Head of caudate nucleus (tissue), 42 donors: ENCODE data around the gene MARCHF4.
A peak's percentile ranks its signal among the peaks of the same experiment; 100 is the strongest.

ENCODE experiments used
- DNase-seq, 42 donors: peaks; one replicate each; pipeline versions ENCODE4 v3.0.0 to v3.0.0-alpha.2; 2020 to 2021; ENCODE audit warnings: mixed read lengths in 7 of 42
- intact Hi-C: fragments of 100-400 bp; cut with DNase I; formaldehyde crosslinking; loops from one replicate; pipeline ENCODE4 v1.15.0; 2022

The MARCHF4 gene

DNA sequence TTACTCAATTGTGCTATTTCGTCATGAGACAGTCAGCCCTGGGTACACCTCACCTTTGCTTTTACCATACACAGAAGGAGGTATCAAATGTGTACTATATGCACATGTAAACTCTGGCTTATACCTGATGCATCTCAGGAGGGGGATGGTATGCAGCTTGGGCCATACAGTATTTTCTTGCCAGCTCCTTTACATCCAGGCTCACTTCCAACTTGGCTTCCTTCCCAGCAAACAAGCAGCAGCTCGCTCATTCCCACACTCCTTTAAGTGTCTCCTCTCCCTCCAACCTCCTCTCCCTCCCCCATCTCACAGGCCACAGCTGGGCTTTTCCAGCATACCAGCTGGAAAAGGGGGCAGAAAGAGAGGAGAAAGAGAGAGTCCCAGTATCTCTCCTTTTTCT is 9.6 kb downstream of the MARCHF4 start:
- intact Hi-C loops: no loop called here
- no peak for DNase-seq

DNA sequence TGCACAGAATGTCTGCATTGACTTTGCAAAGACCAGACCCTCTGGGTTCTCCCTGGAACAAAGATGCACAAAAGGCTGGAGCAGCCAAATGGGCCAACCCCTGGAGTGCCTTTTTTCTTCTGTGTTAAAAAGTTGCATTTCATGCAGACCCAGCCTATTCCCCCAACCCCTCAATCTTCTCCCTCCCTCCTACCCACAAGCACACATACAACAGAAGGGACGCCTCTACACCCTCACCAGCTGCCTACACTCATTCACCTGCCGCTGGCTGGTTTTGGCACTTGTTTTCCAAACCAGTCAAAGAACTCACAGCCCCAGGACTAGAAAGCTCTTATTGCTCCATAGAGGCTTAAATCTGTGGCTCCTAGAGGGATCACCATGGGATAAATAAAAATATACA is 16.6 kb downstream of the MARCHF4 start:
- peak in 1 of 42 donors; percentile 51 for DNase-seq
- intact Hi-C loops: no loop called here

DNA sequence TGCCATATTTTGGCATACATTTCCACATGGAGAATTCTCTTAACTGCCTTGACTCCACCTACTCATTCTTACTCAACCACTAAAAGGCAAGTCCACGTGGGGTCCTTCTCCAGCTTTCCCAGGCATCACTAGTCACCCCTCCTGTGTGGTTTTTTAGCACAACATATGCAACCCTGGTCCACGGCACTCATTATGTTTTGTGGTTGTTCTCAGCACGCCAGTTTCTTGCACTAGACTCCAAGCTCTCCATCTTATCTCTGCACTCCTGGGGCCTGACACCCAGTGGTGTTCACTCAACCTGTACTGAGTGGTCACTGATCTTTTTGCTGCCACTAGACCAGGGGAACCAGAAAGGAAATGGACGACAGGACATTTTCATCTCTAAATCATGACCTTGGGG is 18.0 kb downstream of the MARCHF4 start:
- intact Hi-C loops: no loop called here
- no peak for DNase-seq

DNA sequence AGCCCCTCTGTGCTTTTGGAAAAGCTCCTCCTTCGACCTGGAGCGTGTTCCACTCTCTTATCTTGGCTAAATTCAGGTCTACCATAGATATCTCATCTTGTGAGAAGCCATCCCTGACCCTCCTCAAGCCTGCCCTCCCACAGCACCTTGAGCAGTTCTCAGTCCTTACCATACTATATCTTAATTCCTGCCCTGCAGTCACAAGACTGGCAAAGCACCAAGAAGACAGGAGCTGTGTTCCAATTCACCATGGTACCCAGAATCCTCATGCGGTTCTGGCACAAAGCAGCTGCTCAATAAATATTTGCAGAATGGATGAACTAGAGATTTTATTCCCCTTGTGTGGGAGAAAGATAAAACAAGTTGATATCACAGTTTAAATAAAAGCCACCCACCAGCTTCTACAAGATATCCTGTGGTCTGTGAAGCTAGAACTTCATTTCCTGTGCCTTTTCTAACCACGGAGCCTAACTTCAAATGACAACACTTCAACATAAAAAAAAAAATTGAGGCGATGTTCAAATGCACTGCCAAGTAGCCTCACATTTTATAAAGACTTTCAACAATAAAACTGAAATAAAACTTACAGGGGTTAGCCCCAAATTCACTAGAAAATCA is 19.5 kb downstream of the MARCHF4 start:
- no peak for DNase-seq
- intact Hi-C loops: no loop called here

DNA sequence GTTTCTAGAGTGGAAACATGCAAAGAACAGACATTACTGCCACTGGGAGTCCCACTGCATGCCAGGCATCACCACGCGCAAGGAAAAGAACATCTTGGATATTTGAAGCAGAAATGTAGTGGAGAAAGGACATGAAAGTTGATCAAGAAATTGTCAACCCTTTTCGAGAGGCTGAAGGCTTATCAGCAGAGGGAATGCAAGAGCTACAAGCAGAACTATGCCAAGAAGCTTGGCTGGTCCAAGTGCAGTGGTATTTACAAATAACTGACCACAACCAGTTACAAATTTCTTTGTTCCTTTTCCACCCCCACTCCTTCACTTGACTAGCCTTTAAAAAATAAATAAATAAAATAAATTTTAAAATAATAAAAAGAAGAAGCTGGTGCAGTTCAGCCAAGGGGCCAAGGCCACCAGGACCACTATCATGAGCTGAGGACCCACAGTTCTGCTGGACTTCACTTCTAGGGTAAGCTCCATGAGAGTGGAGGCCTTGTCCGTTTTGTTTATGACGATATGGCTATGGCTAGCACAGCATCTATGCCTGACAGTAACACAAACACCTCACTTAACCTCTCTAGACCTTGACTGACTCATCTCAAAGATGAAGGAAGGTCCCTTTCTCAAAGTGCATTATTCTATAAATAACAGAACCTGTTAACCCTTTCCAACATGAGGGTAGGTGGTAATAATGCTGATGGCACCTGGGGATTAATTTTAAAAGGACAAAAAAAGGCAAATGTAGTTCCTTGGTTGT is 20.9 kb downstream of the MARCHF4 start:
- intact Hi-C loops: no loop called here

DNA sequence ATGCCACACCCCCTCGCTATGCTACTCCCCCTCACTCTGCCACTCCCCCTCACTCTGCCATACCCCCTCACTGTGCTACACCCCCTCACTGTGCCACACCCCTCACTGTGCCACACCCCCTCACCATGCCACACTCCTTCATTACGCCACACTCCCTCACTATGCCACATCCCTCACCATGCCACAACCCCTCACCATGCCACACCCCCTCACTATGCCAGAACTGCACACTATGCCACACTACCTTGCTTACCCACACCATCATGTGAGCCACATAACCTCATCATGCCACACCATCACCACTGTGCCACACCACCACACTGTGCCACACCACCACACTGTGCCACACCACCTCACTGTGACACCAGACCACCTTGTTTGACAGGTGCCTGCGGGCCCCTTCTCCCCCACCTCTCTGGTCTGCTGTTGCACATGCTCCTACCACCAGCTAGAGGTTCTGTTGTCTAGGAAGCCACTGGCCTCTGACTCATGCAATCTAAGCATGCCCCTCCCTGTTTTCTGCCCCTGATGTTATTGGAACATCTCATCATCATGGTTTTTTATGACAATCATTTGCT is 22.0 kb downstream of the MARCHF4 start:
- no peak for DNase-seq
- intact Hi-C loops: no loop called here

More for the DNA sequence above, 20.9 kb downstream of the MARCHF4 start:
- DNase-seq: no peak

DNA sequence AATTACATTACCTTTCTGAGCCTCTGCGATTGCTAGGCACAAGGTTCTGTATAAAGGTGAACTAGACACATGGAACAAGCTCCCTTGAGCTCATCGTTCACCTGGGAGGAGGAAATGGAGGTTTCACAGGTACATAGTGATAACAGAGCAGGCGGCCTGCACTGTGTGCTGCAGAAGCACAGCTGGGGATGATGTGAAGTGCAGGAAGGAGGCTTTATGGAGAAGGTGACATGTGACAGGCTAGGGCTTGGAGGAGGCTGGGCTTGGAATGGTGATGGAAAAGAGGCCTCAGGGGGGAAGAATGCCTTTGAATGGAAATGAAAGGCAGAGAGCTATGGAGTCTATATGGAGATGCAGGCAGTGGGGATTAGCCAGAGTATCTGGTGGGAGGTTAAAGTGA is 22.9 kb downstream of the MARCHF4 start:
- DNase-seq: no peak

DNA sequence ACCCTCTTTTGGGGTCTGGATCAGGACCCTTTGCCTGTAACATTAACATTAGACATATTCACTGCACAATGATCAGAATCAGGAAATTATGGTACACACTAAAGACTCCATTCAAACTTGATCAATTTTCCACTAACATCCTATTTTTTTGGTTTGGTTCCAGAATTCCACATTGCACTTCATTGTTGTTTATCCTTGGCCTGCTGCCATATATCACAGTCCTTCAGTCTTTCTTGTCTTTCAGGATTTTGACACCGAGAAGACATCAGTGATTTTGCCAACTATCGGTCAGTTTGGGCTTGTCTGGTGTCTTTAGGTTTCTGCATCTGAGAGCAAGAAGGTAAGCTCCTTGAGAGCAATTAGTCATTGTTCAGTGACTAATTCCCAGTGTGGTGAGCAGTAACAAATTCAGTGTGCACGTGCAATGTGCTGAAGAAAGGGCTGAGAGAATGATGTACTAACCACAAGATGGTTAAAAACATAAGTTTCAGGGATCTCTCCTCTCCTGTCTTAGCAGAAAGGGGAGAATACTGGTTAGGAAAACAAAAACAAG is 23.5 kb downstream of the MARCHF4 start:
- no peak for DNase-seq

More for the DNA sequence above, 22.9 kb downstream of the MARCHF4 start:
- intact Hi-C loops: no loop called here

DNA sequence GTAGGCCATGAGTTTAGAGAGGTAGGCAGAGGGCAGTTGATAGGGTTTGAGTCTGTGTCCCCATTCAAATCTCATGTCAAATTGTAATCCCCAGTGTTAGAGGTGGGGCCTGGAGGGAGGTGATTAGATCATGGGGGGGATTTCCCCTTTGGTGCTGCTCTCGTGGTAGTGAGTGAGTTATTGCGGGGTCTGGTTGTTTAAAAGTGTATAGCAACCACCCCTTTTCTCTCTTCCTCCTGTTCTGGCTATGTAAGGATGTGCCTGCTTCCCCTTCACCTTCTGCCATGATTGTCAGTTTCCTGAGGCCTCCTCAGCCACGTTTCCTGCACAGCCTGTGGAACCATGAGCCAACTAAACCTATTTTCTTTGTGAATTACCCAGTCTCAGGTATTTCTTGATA is 25.5 kb downstream of the MARCHF4 start:
- no peak for DNase-seq
- intact Hi-C loops: no loop called here

More for the DNA sequence above, 23.5 kb downstream of the MARCHF4 start:
- intact Hi-C loops: no loop called here

DNA sequence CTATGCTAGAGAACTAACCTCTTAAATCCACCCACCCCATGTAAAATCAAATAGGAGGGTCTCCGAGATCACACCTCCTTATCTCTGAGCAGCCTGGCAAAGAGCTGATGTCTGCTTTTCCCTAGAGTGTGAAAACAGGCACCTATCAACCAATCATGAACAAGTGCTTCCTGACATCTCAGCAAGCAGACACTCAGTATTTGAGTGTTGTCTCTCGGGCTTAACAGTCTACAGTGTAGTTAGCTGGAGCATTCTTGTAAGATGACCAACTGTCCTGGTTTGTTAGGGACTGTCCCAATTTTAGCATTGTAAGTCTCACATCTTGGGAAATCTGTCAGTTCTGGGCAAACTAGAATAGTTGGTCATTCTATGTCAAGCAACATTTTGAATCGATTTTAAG is 26.4 kb downstream of the MARCHF4 start:
- intact Hi-C loops: no loop called here

DNA sequence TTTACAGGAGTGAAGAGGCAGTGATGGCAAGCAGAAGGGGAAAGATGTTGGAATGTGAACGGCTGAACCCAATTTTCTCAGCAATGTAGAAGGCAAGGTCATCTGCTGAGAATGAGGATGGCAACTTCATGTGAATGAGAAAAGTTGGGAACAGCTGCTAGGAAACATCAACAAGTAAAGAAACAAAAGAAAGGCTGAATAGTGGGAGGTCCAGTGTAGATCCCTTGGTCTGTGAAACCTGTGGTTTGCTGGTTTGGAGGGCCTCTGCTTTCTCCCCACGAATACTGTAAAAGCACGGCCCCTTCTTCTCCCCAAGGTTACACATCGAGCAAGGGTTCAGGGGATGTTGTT is 27.4 kb downstream of the MARCHF4 start:
- intact Hi-C loops: no loop called here
- DNase-seq: no peak

More for the DNA sequence above, 26.4 kb downstream of the MARCHF4 start:
- DNase-seq: no peak

DNA sequence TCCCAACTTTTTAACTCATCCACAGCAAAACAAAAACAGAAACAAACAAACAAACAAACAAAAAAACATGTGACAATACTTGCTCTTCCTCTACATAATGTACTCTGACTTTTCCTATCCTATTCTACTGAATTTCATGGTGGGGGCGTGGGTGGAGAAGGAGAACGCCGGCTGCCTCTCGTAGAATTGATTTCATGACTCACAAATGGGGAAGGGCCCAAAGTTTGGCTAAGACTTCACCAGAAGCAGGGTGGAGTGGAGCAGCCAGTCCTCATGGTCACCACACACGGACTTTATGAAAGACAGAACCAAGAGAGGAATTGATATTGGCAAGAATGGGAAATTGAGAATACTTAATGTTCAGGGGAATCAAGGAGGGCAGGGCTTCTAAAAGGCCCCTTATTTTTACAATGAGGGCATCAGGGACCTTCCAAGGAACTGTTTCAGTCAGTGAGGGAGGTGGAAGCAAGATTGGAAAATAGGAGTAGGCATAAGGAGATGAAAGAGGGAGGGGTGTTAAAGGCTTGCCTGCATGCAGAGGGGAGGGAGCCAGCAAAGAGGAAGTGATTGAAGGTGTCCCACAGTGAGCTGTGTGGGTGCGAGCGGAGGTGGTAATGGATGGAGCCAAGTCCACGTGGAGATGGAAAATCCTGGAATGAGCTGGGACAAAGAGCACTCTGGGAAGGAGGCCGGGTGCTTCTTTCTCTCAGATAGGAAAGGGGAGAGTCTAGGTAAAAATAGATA is 27.9 kb downstream of the MARCHF4 start:
- intact Hi-C loops: no loop called here
- peak in 22 of 42 donors; percentile 12 to 62 (median 38) for DNase-seq

DNA sequence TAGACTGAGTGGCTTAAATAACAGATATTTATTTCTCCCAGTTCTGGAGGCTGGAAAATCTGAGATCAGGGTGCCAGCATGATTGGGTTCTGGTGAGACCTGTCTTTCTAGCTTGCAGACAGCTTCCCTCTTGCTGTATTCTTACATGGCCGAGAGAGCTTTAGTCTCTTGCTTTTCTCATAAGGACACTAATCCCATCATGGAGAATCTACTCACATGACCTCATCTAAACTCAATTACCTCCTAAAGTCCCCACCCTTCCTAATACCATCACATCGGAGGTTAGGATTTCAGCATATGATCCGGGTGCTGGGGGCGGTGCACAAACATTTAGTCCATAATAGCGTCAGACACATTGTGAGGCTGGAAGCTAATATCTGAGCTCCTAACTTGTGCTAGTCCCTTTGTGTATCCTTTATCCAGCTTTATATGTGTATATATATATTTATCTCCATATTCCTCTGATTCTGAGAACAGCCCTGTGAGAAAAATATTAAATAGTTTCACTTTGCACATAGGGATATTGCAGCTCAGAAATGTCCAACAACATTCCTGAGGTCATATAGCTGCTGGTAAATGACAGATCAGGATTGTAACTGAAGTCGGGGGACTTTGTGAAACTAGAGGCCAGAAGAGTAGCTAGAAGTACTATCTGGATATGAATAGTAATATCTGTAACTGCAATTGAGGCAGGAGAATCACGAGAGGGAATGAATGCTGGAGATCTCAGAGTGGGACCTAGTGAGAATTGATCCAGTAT is 28.9 kb downstream of the MARCHF4 start:
- DNase-seq: no peak
- intact Hi-C loops: no loop called here

DNA sequence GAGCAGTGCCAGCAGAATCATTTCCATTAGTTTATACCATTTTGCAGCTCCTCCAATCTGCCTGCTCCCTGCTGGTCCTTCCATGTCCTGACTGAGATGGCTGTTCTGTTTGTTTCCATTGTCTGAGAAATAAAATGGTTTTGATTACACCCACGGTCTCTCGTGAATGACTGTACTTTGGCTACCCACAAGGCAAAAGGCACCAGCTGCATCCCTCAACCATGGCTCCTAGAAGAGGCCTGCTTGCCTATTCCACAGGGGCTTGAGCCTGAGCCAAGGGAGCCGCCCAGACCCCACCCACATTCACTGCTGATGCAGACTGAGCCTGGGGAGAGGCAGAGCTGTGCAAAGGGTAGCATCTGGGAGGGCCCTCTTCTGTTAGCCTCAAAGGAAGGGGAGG is 31.2 kb downstream of the MARCHF4 start:
- intact Hi-C loops: no loop called here
- DNase-seq: no peak

DNA sequence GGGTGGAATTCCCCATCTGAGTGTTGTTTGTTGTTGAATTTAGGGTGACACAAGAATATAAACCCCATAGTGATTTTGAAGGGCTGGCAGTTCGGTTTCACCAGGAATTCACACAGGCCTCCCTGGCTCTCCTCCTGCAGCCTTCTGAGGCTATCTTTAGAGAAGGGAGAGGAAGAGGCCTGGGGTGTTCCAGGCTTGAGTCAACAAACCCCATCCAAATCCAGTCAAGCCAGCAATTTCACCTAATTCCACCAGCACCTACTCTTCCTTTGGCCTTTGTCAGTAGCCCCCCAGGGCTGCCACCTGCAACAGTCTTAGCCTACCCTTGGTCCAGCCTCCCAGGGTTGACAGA is 32.0 kb downstream of the MARCHF4 start:
- DNase-seq: no peak
- intact Hi-C loops: no loop called here

DNA sequence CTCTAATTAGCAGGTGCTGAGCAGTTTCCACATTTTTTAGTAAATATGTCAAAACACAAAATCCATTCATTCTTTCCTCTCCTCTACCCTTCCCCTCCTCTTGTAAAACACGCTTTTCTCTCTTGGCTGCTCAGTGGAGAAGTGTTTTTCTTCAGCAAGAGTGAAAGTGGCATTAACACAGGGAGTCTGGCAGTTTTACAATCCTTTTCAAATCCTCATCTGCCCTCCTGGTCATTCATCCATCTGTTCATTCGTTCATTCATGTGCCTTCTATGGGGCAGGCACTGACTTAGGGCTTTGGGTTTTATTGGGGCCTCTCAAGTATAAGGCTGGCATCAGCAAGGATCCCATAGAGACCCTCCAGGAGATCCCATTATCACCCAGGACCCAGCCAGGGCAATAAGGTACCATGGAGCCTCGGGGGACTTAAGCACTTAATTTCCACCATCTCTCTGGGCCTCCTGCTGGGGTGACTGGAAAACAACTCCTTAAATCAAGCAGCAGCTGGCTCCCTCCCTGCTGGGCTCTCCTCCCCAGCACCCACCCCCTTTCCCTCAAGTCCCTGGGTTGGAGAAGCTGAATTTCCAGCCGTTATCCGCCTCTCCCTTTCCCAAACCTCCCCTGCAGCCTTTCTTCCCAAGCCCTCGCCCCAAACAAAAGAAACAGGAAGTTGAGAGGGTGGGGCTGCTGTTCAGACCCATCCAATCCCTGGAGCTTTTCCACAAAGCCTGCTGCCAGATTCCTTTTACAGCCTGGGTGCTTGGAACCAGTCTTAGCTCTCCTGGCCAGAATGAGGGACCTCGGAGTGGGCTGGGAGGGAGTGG is 32.6 kb downstream of the MARCHF4 start:
- DNase-seq: peak in 2 of 42 donors; percentile 15 to 20

DNA sequence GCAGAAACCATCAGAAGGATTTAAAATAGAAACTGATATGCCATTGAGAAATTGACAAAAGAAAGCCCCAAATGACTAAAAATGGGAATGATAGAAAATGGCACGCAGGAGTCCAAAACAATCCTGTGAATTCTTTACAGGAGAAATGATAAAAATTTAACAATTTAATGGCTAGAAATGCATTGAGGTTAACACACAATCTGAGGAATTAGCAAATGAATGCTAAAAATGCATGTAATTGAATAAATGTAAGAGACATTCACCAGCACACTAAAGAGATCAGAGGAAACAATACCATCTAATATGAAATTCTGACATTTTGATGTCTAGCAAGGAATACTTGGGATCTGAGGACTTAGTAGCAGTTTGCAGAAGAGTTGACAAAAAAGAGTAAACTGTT is 37.0 kb downstream of the MARCHF4 start:
- intact Hi-C loops: no loop called here
- DNase-seq: no peak

More for the DNA sequence above, 32.6 kb downstream of the MARCHF4 start:
- intact Hi-C loops: no loop called here

DNA sequence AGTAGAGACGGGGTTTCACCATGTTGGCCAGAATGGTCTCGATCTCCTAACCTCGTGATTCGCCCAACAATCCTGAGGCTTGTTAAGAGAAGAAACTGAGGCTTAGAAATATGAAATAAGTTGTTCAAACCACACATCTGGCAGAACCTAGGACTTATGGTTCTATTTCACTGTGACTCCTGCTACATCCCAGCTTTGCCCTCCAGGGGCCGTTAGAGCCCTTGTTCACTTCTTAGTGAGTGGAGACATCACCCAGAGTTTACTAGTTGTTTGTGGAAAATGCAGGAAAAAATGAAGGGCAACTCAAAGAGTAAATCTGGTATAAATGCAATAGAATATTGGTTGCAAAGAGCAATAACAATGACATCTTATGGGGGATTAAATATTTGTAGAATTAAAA is 43.9 kb downstream of the MARCHF4 start:
- DNase-seq: no peak
- intact Hi-C loops: no loop called here
